Activated CD4-positive, CD25-positive, alpha-beta regulatory T cell (primary cell): ENCODE measurements around the gene ITLN2.
"Not testable (repeated sequence)": the region's sequence is repeated elsewhere in the genome, so short reads cannot be mapped to it uniquely, and the experiment has no call there.

Source experiments
- DNase-seq, 4 experiments: peaks; one replicate each; lab custom pipeline; 2025; lab: John Stamatoyannopoulos, UW

Gene ITLN2

DNA sequence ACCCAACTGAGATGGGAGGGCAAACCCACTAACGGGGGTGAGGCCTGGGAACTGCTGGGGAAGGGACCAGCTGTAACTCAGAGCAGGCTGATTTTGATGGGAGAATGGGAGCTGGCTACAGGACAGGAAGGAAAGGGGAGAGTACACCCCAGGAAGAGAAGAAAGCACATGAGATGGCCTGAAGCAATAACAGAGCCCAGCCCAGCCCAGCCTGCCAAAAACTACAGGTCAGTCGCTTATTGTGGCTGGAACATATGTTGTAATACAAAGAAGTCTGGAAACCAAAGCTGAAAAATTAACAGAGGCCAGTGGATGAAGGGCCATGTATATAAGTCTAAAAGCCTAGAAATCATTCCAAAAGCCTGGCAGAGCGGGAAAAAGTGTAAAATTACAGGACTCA is 1.6 kb downstream of the ITLN2 start:
- DNase-seq, result no peak

DNA sequence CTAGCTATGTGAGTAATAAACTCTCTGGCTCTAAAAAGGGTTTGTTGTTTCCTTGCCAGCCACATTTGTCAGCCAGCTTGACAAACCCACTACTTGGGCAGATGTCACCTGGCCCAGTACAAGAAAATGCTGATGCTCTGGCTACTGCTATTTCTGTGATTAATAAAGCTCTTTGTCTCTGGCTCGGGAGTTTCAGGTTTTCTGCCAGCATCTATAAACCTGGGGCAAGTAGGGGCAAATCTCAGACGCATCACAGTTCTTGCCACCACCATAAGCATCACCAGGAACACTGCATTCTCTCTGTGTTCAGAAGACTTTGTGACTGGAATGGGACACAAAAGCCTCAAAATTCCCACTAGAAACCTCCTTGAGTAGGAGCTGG is 2.5 kb downstream of the ITLN2 start:
- DNase-seq, result no peak

DNA sequence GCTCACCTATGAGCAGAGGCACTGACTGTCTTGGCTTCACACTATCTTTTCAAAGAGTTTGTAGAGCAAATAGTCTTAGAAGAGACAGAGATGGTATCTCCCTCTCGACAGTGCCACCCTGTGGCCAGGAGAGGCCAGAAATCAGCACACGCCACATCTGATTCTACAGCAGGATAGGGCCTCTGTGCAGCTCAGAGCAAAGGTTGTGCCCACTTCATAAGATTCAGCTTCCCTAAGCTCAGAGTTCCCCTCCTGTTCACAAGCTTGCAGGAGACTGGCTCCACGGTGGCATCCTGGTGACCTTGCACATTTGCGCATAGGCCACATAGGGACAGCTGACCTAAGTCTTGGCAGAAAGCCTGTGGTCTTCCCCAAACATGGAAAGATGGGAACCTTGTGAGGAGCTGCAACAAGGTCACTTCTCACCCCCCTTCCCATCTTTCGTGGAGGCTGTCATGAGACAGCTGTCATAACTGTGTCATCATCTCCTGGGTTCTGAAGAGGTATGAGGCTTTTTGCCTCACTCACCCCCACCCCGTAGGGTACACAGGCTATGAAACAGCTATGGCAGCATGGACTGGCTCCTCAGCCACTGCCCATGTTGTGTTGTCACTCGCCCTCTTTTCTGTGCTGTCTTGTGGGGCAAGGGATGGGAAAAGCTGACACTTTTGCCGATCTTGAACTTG is 3.0 kb downstream of the ITLN2 start:
- peak; percentile 15 to 51 (median 24) for DNase-seq

DNA sequence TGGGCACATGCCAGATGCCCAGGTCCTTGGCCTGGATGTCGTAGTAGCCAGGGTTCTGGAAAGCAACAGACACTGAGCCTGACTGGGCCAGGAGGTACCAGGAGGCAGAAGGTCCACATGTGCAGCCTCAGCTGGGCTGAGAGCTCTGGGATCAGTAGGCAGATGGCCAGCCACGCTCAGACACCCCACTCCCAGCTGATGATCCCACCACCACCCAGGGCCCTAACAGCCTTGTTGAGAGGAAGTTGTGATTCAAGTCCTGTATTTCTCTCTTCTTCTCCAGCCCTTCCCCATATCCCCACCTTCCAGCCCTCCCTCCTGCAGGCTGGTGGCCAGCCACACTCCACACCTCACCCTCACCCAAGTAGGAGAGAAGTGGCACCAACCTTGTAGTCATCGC is 4.0 kb downstream of the ITLN2 start:
- DNase-seq, result no peak

DNA sequence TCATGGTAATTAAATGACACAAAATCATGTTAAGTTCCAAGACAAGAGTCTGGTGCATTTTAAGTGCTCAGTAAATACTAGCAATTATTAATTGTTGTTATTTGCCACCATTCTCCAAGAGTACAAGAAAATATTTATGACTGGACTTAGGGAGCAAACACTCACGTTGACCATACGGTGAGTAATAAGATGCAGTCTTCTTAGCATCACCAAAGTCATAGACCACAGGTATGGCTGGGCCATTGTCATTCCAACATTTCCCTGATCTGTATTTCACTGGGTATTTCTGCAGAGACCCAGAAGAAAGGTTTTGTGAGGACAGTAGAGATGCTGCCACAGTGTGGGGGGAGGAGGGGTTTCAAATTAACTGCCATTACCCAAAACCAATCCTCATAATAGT is 4.7 kb downstream of the ITLN2 start:
- no peak for DNase-seq

DNA sequence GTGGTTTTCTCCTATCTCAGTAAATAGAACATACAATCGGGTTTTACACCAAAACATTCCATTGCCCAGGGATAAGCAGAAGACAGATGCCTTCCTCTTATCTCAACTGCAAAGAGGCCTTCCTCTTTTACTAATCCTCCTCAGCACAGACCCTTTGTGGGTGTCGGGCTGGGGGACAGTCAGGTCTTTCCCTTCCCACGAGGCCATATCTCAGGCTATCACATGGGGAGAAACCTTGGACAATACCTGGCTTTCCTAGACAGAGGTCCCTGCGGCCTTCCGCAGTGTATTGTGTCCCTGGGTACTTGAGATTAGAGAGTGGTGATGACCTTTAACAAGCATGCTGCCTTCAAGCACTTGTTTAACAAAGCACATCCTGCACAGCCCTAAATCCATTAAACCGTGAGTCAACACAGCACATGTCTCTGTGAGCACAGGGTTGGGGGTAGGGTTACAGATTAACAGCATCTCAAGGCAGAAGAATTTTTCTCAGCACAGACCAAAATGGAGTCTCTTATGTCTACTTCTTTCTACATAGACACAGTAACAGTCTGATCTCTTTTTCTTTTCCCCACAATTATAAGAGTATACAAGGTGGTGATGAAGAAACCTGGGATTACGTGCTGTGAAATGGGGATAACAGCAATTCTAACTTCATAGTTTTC is 5.3 kb downstream of the ITLN2 start:
- DNase-seq, result not testable (repeated sequence)

DNA sequence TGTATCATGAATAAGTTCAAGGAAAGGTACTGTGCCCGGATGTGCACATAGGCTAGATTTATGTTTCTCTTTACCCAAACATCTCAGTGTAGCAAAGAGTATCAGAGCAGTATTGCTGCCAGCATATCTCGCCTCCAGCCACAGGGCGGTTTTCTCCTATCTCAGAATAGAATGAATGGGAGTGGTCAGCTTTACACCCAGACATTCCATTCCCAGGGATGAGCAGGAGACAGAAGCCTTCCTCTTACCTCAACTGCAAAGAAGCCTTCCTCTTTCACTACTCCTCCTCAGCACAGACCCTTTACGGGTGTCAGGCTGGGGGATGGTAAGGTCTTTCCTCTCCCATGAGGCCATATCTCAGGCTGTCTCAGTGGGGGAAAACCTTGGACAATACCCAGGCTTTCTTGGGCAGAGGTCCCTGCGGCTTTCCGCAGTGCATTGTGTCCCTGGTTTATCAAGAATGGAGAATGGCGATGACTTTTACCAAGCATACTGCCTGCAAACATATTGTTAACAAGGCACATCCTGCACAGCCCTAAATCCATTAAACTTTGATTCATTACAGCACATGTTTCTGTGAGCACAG is 7.3 kb downstream of the ITLN2 start:
- DNase-seq, result not testable (repeated sequence)

DNA sequence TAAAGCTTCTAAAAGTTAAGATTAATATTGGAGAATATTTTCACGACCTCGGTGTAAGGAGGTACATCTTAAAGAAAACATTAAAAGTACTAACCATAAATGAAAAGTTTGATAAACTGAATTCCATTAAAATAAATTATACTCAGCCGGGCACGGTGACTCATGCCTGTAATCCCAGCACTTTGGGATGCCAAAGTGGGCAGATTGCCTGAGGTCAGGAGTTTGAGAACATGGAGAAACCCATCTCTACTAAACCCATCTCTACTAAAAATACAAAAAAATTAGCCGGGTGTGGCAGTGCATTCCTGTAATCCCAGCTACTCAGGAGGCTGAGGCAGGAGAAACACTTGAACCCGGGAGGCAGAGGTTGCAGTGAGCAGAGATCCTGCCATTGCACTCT is 8.7 kb downstream of the ITLN2 start:
- not testable (repeated sequence) for DNase-seq

DNA sequence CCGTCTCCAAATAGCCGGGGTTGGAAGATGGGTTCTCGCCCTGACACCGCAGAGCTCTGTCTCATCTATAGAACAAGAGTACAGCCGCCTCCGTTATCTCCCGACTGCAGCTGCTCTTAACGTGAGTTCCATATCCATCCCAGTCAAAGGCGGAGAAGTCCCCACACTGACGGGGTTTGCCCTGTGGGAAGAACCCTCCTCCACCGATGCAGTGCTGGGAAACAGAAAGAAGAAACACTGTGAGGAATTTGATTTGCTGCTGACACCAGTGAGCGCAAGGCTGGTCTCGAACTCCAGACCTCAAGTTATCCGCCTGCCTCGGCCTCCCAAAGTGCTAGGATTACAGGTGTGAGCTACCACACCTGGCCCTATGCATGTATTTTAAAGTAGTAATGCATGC is 9.5 kb downstream of the ITLN2 start:
- no peak for DNase-seq

DNA sequence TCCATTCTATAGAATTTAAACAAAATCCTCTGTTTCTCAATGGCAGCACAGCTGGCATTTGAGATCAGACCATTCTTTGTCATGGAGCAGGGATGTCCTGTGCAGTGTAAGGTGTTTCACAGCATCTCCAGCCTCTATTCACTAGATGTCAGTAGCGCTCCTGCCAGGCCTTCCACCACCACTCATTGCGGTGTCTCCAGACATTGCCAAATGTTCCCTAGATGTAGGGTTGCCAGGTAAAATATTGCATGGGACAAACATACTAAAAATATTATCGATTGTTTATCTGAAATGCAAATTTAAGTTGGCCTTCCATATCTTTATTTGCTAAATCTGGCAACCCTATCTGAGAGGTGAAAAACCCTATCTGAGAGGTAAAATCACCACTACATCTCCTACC is 11.7 kb downstream of the ITLN2 start:
- no peak for DNase-seq

DNA sequence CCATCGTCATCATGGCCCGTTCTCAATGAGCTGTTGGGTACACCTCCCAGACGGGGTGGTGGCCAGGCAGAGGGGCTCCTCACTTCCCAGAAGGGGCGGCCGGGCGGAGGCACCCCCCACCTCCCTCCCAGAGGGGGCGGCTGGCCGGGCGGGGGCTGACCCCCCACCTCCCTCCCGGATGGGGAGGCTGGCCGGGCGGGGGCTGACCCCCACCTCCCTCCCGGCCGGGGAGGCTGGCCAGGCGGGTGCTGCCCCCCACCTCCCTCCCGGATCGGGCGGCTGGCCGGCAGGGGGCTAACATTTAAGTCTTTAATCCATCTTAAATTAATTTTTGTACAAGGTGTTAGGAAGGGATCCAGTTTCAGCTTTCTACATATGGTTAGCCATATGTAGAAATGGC is 17.9 kb downstream of the ITLN2 start:
- DNase-seq, result not testable (repeated sequence)

DNA sequence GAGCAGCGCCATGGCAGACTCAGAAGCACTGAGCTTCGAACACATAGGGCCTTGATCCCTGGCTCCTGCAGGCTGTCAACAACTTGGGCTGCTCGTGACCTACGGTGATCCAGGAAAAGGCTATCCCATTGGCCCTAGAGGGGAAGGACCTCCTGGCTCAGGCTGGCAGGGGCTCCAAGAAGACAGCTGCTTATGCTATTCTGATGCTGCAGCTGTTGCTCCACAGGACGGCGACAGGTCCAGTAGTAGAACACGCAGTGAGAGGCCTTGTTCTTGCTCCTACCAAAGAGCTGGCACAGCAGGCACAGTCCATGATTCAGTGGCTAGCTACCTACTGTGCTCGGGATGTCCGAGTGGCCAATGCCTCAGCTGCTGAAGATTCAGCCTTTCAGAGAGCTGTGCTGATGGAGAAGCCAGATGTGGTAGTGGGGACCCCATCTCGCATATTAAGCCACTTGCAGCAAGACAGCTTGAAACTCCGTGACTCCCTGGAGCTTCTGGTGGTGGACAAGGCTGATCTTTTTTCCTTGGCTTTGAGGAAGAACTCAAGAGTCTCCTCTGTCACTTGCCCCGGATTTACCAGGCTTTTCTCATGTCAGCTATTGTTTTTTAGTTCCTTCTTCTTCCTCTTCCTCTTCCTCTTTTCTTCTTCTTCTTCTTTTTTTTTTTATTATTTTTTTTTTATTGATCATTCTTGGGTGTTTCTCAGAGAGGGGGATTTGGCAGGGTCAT is 18.9 kb downstream of the ITLN2 start:
- no peak for DNase-seq

DNA sequence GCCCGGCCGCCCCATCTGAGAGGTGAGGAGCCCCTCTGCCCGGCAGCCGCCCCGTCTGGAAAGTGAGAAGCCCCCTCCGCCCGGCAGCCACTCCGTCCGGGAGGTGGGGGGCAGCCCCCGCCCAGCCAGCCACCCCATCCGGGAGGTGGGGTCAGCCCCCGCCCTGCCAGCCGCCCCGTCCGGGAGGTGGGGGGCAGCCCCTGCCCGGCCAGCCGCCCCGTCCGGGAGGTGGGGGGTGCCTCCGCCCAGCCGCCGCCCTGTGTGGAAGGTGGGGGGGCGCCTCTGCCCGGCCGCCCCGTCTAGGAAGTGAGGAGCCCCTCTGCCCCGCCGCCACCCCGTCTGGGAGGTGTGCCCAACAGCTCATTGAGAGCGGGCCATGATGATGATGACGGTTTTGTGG is 21.3 kb downstream of the ITLN2 start:
- not testable (repeated sequence) for DNase-seq

DNA sequence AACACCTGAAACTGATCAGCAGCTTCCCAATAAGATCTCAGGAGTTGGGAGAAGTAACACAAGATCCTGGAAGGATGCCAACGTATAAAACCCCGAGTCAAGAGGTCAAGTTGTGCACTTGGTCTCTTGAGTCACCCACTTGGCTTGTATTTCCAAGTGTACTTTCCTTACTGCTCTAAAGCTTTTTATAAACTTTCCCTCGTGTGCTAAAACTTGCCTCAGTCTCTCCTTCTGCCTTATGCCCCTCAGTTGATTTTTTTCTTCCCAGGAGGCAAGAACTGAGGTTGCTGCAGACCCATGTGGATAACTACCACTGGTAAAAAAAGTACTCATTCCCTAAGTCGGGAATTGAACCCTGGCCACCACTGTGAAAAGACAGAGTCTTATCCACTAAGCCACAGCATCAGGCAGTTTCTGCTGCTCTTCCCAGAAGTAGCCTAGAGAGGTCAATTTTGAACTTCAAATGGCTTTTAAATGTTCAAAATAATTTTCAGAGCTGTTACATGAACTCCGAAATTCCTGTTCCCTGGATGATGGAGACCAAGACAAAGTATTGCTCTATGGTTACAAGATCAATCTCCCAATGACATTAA is 28.9 kb downstream of the ITLN2 start:
- no peak for DNase-seq

DNA sequence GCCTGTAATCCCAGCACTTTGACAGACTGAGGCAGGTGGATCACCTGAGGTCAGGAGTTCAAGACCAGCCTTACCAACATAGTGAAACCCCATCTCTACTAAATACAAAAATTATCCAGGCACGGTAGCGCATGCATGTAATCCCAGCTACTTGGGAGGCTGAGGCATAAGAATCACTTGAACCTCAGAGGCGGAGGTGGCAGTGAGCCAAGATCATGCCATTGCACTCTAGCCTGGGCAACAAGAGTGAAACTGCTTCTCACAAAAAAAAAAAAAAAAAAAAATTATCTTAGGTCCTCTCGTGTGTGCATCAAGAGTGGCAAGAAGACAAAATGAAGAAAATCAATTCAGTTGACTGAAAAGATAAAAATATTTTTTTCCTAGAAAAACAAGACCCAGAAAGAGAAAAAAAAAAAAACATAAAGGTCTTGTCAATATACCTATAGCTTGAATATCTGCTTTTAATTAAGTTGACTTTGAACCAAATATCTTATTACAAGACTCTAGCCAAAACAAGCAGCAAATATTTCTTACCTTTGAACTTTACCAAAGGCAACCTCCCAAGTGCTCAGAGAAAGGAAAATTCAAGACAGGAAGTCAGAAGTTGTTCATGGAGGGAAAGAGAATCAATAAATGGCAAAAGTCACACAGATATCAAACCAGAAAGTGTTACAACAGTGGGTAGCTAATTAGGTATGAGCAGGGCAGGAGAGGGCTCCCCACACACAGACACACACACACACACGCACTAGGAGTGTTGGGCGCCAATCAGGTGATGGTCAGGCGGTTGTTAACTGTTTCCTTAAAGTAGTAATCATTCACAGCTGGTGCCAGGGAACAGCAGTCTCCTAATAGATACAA is 29.6 kb downstream of the ITLN2 start:
- no peak for DNase-seq

DNA sequence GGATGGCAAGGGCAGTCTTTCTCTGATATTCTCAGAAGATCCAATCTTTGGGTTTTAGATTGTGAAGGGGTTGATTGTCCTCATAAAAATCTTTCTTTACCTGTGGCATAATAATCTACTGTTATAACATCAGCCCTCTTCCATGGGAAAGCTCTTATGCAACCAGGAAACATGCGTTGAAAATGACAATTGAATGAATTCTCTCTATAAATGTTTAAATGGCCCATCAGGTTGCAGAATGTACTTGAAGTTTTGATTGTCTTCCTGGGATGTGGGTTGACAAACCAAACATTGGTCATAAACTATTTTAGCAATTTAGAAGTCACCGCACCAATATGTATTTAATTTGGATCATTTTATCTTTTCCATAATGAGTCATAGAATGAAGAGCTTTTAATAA is 37.9 kb downstream of the ITLN2 start:
- DNase-seq, result no peak

DNA sequence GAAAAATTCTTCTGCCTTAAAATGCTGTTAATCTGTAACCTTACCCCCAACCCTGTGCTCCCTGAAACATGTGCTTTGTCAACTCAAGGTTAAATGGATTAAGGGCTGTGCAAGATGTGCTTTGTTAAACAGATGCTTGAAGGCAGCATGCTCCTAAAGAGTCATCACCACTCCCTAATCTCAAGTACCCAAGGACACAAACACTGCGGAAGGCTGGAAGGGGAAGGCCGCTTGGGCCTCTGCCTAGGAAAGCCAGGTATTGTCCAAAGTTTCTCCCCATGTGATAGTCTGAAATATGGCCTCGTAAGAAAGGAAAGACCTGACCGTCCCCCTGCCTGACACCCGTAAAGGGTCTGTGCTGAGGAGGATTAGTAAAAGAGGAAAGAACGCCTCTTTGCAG is 41.4 kb downstream of the ITLN2 start:
- not testable (repeated sequence) for DNase-seq

DNA sequence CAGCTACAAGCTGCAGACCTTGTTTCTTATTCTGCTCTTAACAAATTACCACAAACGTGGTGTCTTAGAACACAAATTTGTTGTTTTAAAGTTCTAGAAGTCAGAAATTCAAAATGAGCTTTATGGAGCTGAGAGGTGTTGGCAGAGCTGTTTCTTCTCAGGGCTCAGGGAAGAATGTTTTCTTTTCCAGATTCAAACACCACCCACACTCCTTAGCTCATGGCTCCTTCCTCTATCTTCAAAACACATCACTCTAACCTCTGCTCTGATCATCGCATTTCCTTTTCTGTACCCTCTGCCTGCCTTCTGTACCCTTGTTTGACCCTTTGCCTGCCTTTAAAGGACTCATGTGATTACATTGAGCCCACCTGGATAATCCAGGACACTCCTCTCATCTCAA is 42.7 kb downstream of the ITLN2 start:
- DNase-seq, result no peak

DNA sequence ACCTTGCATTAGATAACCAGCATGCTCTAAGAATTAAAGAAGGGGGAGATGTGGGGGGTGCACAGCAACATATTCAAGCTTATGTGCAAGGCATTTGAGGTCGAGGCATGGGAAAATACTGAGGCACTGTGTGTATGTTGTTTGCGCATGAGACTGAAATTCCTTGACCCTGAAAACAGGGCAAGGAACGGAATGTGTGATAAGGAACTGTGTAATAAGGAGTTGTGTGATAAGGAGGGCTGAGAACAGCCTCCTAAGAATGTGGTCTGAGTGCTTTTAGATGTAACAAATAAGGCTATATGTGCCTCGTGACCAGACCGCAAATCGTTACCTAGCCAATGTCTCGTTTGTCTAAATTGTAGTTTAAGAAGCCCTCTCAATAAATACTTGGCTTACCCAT is 43.2 kb downstream of the ITLN2 start:
- DNase-seq, result no peak

DNA sequence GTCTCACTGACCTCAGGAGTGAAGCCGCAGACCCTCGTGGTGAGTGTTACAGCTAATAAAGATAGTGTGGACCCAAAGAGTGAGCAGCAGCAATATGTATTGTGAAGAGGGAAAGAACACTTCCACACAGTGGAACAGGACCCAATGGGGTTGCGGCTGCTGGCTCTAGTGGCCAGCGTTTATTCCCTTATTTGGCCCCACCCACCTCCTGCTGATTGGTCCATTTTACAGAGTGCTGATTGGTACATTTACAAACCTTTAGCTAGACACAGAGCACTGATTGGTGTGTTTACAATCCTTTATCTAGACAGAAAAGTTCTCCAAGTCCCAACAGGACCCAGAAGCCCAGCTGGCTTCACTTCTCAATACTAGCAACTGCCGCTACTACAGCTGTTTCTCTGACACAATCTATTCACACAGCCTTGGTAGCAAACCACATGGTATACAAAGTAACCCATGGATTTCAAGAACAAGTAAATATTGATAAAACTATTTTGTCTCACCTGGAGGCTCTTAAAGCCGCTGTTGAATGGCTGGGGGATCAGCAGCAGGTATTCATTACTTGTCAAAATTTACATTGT is 44.3 kb downstream of the ITLN2 start:
- no peak for DNase-seq

DNA sequence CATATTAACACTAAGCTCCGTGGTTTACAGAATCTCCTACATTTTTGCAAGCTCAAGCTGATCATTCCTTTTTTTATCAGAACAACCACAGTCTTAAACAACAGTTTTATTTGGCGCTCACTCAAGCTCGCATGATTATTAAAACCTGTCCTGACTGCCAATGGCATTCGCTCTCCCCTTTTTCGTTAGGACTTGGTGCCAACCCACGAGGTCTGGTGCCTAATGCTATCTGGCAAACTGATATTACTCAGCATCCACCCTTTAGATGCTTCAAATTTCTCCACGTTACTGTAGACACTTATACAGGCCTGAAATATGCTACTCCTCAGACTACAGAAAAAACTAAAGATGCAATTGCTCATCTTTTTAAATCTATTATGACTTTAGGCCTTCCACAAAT is 46.6 kb downstream of the ITLN2 start:
- no peak for DNase-seq
